Heart left ventricle (tissue), 13 donors: Measurements from ENCODE around the gene ASMTL.

Source experiments
- CTCF ChIP-seq, 12 donors: fragments of 200-600 bp; sonication (generic) in 4 of 12; IDR thresholded peaks; one replicate each; pipeline versions ENCODE4 v1.5.0 to v1.8.0; 2018 to 2022; ENCODE audit warnings: antibody characterized with exemption in 12 of 12, mild to moderate bottlenecking in 5 of 12
- POLR2A ChIP-seq, 2 donors: fragments of 450-650 bp; IDR thresholded peaks; one replicate each; pipeline ENCODE4 v1.6.1; 2017; ENCODE audit warnings: antibody characterized with exemption in 2 of 2, mild to moderate bottlenecking in 2 of 2, moderate library complexity in 2 of 2
- donor health status: ischemic (EF 13 %, LVEDD 7.1; RV severe dilation, severe dysfunction).
- donor health status: DM: no; HTN: yes; CAD: no.
- donor health status: DM: no; HTN: no; CAD: no.
- donor health status: ischemic (EF 25% LVEDD 6.9; RV normal size, moderate dysfunction).
- donor health status: ischemic (EF 25% LVEDD 5.7; RV mildly dilated, moderate dysfunction).
- donor health status: ischemic (EF 35%, LVEDD 5.7; RV mildly dilated, moderate dysfunction).
- donor health status: nonischemic (EF 11% LVEDD 7.7; RV severe dilation, severe dysfunction).
- donor health status: DM: yes; HTN: yes; CAD: no.
- donor health status: PGD.
- donor health status: ischemic (EF 29% LVEDD 5.4; RV normal size, mild dysfunction).
- donor health status: nonischemic (EF 23%, LVEDD 6.1; RV moderate dilation, normal function).

- TF ChIP-seq CTCF (IDR thresholded peaks at IDR 0.05) (no peak), POLR2A (IDR thresholded peaks at IDR 0.05) (no peak)
These were observed 74.4 kb downstream of the ASMTL start for GRCh38 chrX:1378306-1378759.
